ENCODE data around the gene CCDC88B.

GRCh38 chr11:64304316-64305072 is 35.5 kb upstream of the CCDC88B start:
- TF ChIP-seq CTCF (conservative IDR thresholded peaks at IDR 0.05; ENCODE audit: low read depth in 2 of 2) (peak; percentile 94 to 95), EZH2phosphoT487 (IDR thresholded peaks at IDR 0.05; ENCODE audit: unreplicated experiment) (no peak)
